Loucy (cell line): Measurements from ENCODE around the gene FRMD5.

Experiments
- H2AFZ ChIP-seq: fragments of 200-600 bp; sonication (generic); 2 replicates; pipeline ENCODE4 v1.6.0; 2016; ENCODE audit warnings: antibody characterized with exemption, mild to moderate bottlenecking, low read length, moderate library complexity
- H3F3A ChIP-seq: fragments of 200-600 bp; 2 replicates; pipeline ENCODE4 v1.6.0; 2016; ENCODE audit warnings: antibody characterized with exemption, low read depth, mild to moderate bottlenecking
- H3K27me3 ChIP-seq: fragments of 200-600 bp; sonication (generic); 2 replicates; pipeline ENCODE4 v1.6.1; 2014; ENCODE audit warnings: low read length, mild to moderate bottlenecking; ENCODE audit not compliant: insufficient read depth, poor library complexity, severe bottlenecking
- H3K36me3 ChIP-seq: fragments of 200-600 bp; sonication (generic); 2 replicates; pipeline ENCODE4 v1.6.1; 2016; ENCODE audit warnings: low read length; ENCODE audit not compliant: insufficient read depth
- H3K4me1 ChIP-seq: fragments of 200-600 bp; sonication (generic); 2 replicates; pipeline ENCODE4 v1.5.1; 2014; ENCODE audit warnings: low read length, mild to moderate bottlenecking; ENCODE audit not compliant: insufficient read depth, poor library complexity, severe bottlenecking
- H3K4me2 ChIP-seq: fragments of 200-600 bp; sonication (generic); 2 replicates; pipeline ENCODE4 v1.6.0; 2014; ENCODE audit warnings: antibody characterized with exemption, low read length, low read depth, mild to moderate bottlenecking; ENCODE audit not compliant: poor library complexity, severe bottlenecking
- H3K4me3 ChIP-seq: fragments of 200-600 bp; sonication (generic); 2 replicates; pipeline ENCODE4 v1.5.1; 2014; ENCODE audit warnings: low read length, mild to moderate bottlenecking, mixed read lengths; ENCODE audit not compliant: poor library complexity, severe bottlenecking
- H3K79me2 ChIP-seq: fragments of 200-600 bp; sonication (generic); 2 replicates; pipeline ENCODE4 v1.6.1; 2014; ENCODE audit warnings: low read length; ENCODE audit not compliant: insufficient read depth
- H3K9ac ChIP-seq: fragments of 200-600 bp; sonication (generic); 2 replicates; pipeline ENCODE4 v1.6.0; 2014; ENCODE audit warnings: mild to moderate bottlenecking, low read depth, low read length, moderate library complexity; ENCODE audit not compliant: poor library complexity, severe bottlenecking
- H3K9me2 ChIP-seq: fragments of 200-600 bp; sonication (generic); replicated peaks from 2 replicates; pipeline ENCODE4 v1.6.1; 2016; ENCODE audit warnings: low read depth, low read length, mixed read lengths
- H3K9me3 ChIP-seq: fragments of 200-600 bp; sonication (generic); 2 replicates; pipeline ENCODE4 v1.6.1; 2014; ENCODE audit warnings: mild to moderate bottlenecking, antibody characterized with exemption, low read length, low read depth; ENCODE audit not compliant: insufficient read depth
- H4K20me1 ChIP-seq: fragments of 200-600 bp; sonication (generic); 2 replicates; pipeline ENCODE4 v1.6.0; 2014; ENCODE audit warnings: antibody characterized with exemption, low read length, mild to moderate bottlenecking; ENCODE audit not compliant: insufficient read depth, poor library complexity, severe bottlenecking
- EZH2phosphoT487 ChIP-seq: fragments of 200-600 bp; IDR thresholded peaks from 2 replicates; pipeline ENCODE4 v1.6.1; 2018; ENCODE audit warnings: antibody characterized with exemption, mild to moderate bottlenecking, moderate library complexity, borderline replicate concordance
- TF ChIP-seq, protein P1 (sequence below): fragments of 200-600 bp; sonication (generic); conservative IDR thresholded peaks from 2 replicates; pipeline ENCODE4 v1.5.1; 2014; ENCODE audit warnings: mild to moderate bottlenecking, antibody characterized with exemption, low read length

FRMD5 gene

DNA sequence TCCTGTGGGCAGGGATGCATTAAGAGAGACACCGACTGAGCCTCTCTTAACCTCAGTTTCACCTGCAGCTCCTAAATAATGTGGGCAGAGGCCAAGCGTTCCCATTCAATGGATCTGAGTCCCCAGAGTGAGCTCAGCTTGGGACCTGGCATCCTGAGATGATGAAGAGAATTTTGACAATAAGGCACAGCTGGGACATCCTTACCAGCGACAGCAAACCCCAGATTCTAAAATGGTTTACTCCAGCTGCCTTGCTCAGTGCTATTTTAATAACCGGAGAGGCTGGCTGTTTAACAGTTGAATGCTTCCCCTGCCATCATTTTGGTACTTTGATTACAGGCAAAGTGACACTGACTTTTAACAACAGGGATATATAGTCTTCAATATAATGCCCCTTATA, 244.5 kb downstream of the FRMD5 start:
- Histone ChIP-seq H3K36me3 (no peaks in the 10 kb centered on the region), H3K4me3 (no peak overlapping the region), H3K9ac (no peak overlapping the region), H2AFZ (no peak overlapping the region), H3K4me1 (peaks cover 8% of the 10 kb centered on the region), H3K79me2 (no peaks in the 10 kb centered on the region), H3K27me3 (no peaks in the 10 kb centered on the region), H3K9me3 (no peaks in the 10 kb centered on the region), H3F3A (no peaks in the 10 kb centered on the region), H3K9me2 (no peaks in the 10 kb centered on the region), H3K4me2 (no peak overlapping the region), H4K20me1 (no peaks in the 10 kb centered on the region)
- TF ChIP-seq, protein P1, sequence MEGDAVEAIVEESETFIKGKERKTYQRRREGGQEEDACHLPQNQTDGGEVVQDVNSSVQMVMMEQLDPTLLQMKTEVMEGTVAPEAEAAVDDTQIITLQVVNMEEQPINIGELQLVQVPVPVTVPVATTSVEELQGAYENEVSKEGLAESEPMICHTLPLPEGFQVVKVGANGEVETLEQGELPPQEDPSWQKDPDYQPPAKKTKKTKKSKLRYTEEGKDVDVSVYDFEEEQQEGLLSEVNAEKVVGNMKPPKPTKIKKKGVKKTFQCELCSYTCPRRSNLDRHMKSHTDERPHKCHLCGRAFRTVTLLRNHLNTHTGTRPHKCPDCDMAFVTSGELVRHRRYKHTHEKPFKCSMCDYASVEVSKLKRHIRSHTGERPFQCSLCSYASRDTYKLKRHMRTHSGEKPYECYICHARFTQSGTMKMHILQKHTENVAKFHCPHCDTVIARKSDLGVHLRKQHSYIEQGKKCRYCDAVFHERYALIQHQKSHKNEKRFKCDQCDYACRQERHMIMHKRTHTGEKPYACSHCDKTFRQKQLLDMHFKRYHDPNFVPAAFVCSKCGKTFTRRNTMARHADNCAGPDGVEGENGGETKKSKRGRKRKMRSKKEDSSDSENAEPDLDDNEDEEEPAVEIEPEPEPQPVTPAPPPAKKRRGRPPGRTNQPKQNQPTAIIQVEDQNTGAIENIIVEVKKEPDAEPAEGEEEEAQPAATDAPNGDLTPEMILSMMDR = no peak
- TF ChIP-seq EZH2phosphoT487 = no peak

DNA sequence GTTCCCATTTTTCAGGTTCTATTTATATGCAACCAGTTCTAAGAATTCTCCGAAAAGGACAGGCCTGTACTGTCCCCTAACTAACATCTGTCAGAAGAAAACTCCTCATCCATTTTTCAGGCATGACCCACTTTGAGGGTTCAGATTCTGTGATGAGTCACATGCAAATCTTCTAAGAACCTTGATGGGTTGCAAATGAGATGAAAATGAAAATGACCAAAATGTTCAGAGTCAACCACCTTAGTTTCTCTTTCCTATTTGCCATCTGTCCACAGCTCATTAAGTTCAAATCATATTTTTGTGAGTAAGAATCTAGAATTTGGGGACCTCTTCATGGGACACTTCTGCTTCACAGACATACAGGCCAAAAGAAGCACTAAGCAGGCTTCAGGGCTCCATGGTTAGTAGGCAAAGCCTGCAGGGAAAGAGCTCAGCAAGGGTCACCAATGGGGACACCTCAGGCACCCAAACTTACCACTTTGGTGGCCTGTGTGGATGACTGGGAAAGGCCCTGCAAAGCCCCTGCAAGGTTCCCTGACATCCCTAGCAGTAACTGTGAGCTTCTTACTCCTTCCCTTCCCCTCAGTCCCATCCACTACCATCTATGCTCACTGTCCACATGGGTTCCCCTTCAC, 246.3 kb downstream of the FRMD5 start:
- H3K9me2 ChIP-seq = no peaks in the 10 kb centered on the region
- H3K79me2 ChIP-seq = no peaks in the 10 kb centered on the region
- H3F3A ChIP-seq = no peaks in the 10 kb centered on the region
- H3K27me3 ChIP-seq = no peaks in the 10 kb centered on the region
- no peaks in the 10 kb centered on the region for H3K36me3 ChIP-seq
- peaks cover 8% of the 10 kb centered on the region for H3K4me1 ChIP-seq
- no peak overlapping the region for H3K4me2 ChIP-seq
- TF ChIP-seq, protein P1 = no peak
- TF ChIP-seq EZH2phosphoT487 = no peak
- H3K4me3 ChIP-seq = no peak overlapping the region
- H4K20me1 ChIP-seq = no peaks in the 10 kb centered on the region
- H2AFZ ChIP-seq = no peak overlapping the region
- no peak overlapping the region for H3K9ac ChIP-seq
- H3K9me3 ChIP-seq = no peaks in the 10 kb centered on the region

DNA sequence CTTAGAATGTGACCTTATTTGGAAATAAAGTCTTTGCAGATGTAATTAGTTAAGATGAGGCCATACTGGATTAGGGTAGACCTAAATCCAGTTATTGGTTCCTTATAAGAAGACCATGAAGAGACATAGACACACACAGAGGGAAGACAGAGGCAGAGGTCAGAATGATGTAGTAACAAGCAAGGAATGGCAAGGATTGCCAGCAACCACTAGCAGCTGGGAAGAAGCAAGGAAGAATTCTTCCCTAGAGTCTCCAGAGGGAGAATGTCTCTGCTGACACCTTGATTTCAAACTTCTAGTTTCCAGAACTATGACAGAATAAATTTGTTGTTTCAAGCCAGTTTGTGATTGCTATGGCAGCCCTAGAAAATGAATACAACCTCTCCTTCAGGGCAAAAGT, 251.6 kb downstream of the FRMD5 start:
- TF ChIP-seq, protein P1 = no peak
- TF ChIP-seq EZH2phosphoT487 = no peak
- no peaks in the 10 kb centered on the region for H3K79me2 ChIP-seq
- no peaks in the 10 kb centered on the region for H3K4me1 ChIP-seq
- H2AFZ ChIP-seq = no peak overlapping the region
- no peak overlapping the region for H3K4me3 ChIP-seq
- H3K27me3 ChIP-seq = no peaks in the 10 kb centered on the region
- H3K9ac ChIP-seq = no peak overlapping the region
- H3K9me2 ChIP-seq = no peaks in the 10 kb centered on the region
- H3F3A ChIP-seq = no peaks in the 10 kb centered on the region
- H4K20me1 ChIP-seq = no peaks in the 10 kb centered on the region
- no peak overlapping the region for H3K4me2 ChIP-seq
- no peaks in the 10 kb centered on the region for H3K36me3 ChIP-seq
- no peaks in the 10 kb centered on the region for H3K9me3 ChIP-seq
